HepG2 (cell line): Measurements from ENCODE around the gene THAP10.

Source experiments
- CCAR2 ChIP-seq: fragments of 200-400 bp; formaldehyde crosslinking; optimal IDR thresholded peaks from 2 replicates; pipeline ENCODE3; 2018; ENCODE audit warnings: low read depth, mild to moderate bottlenecking, low read length, moderate library complexity
- CTCF ChIP-seq: sonication (generic); formaldehyde crosslinking; IDR thresholded peaks from 2 replicates; pipeline ENCODE4 v1.5.0; 2020; ENCODE audit warnings: mild to moderate bottlenecking, missing genetic modification reagents, moderate library complexity
- E2F2 ChIP-seq: sonication (generic); formaldehyde crosslinking; IDR thresholded peaks from 2 replicates; pipeline ENCODE4 v1.4.0; 2020; ENCODE audit warnings: missing genetic modification reagents, borderline replicate concordance
- EP300 ChIP-seq, 3 experiments: sonication (generic) in 1 of 3; formaldehyde crosslinking in 1 of 3; IDR thresholded peaks; 2 replicates each; pipeline versions ENCODE4 v1.5.1 to v1.6.1; 2011 to 2020; ENCODE audit warnings: low read depth in 2 of 3, low read length in 2 of 3, borderline replicate concordance in 1 of 3, improper control_type of control experiment in 1 of 3, mild to moderate bottlenecking in 1 of 3, missing genetic modification reagents in 1 of 3, moderate library complexity in 1 of 3
- JARID2 ChIP-seq: sonication (generic); formaldehyde crosslinking; IDR thresholded peaks from 2 replicates; pipeline ENCODE4 v1.8.1; 2023; ENCODE audit warnings: missing genetic modification reagents, inconsistent platforms; ENCODE audit not compliant: insufficient replicate concordance
- KDM5A ChIP-seq: fragments of 200-600 bp; sonication (generic); IDR thresholded peaks from 2 replicates; pipeline ENCODE4 v1.7.0; 2018; ENCODE audit warnings: antibody characterized with exemption, mild to moderate bottlenecking, low read length, borderline replicate concordance
- NFRKB ChIP-seq: fragments of 450-650 bp; IDR thresholded peaks from 2 replicates; pipeline ENCODE4 v1.6.1; 2017
- RAD21 ChIP-seq: fragments of 450-650 bp; formaldehyde crosslinking; IDR thresholded peaks from 2 replicates; pipeline ENCODE4 v1.5.0; 2020; ENCODE audit warnings: mild to moderate bottlenecking
- RNF219 ChIP-seq: sonication (generic); formaldehyde crosslinking; IDR thresholded peaks from 2 replicates; pipeline ENCODE4 v1.5.0; 2020; ENCODE audit warnings: mild to moderate bottlenecking, missing genetic modification reagents
- SMC3 ChIP-seq: IDR thresholded peaks from 2 replicates; pipeline ENCODE4 v1.6.1; 2011; ENCODE audit warnings: low read length, improper control_type of control experiment
- ZNF121 ChIP-seq: sonication (generic); formaldehyde crosslinking; IDR thresholded peaks from 2 replicates; pipeline ENCODE4 v1.5.0; 2020; ENCODE audit warnings: mild to moderate bottlenecking, missing genetic modification reagents
- ZNF441 ChIP-seq: sonication (generic); formaldehyde crosslinking; IDR thresholded peaks from 2 replicates; pipeline ENCODE4 v1.7.0; 2021; ENCODE audit warnings: missing genetic modification reagents, borderline replicate concordance
- ZZZ3 ChIP-seq: sonication (generic); formaldehyde crosslinking; IDR thresholded peaks from 2 replicates; pipeline ENCODE4 v1.4.0; 2020; ENCODE audit warnings: missing genetic modification reagents, mild to moderate bottlenecking, borderline replicate concordance

- TF ChIP-seq CCAR2 = no peak
- no peak for TF ChIP-seq CTCF
- no peak for TF ChIP-seq RAD21 (CRISPR knock-in tag)
- TF ChIP-seq EP300 (IDR thresholded peaks at IDR 0.05; ENCODE audit: low read depth in 2 of 2, low read length in 2 of 2) = no peak
- TF ChIP-seq EP300 (CRISPR knock-in tag; IDR thresholded peaks at IDR 0.05; ENCODE audit: borderline replicate concordance) = no peak
- no peak for TF ChIP-seq E2F2 (CRISPR knock-in tag)
- TF ChIP-seq KDM5A = no peak
- no peak for TF ChIP-seq ZNF121 (CRISPR knock-in tag)
- TF ChIP-seq NFRKB = no peak
- no peak for TF ChIP-seq ZZZ3 (CRISPR knock-in tag)
- no peak for TF ChIP-seq SMC3
- TF ChIP-seq JARID2 (CRISPR knock-in tag) = no peak
- TF ChIP-seq ZNF441 (CRISPR knock-in tag) = no peak
- no peak for TF ChIP-seq RNF219
These were observed 22.9 kb downstream of the THAP10 start for GRCh38 chr15:70869346-70869745.
